NK-92 treated with Interleukin-12 subunit alpha and Interleukin-12 subunit beta, amount 100 ng/mL, for 24 hours (cell line): ENCODE measurements around the gene MYBL2.
A peak's percentile ranks its signal among the peaks of the same experiment; 100 is the strongest.

Source experiments
- DNase-seq: peaks from one replicate; lab custom pipeline; 2025; lab: John Stamatoyannopoulos, UW

MYBL2 gene

DNA sequence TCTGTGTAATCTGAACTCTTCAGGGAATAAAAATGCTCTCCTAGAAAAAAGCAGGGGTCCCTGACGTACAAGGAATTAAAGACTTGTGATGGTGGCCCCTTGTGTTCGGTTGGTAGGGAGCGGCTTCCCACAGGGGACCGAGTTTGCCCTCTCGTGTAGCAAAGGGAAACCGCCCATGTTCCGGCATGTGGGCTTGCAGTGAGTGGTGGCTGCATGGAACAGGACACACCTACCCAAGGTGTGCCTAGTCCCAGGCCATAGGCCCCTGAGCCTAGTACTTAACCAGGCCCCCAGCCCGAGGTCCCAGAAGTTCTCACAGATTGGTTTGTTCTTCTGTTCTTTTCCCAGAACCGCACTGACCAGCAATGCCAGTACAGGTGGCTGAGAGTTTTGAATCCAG, 15.5 kb downstream of the MYBL2 start:
- no peak for DNase-seq

- no peak for DNase-seq
Measured at GRCh38 chr20:43686820-43687219, 19.9 kb downstream of the MYBL2 start.

- no peak for DNase-seq
Measured at GRCh38 chr20:43689165-43689564, 22.3 kb downstream of the MYBL2 start.

- DNase-seq = no peak
Measured at GRCh38 chr20:43690943-43691598, 24.2 kb downstream of the MYBL2 start.

GRCh38 chr20:43691928-43692524, 25.1 kb downstream of the MYBL2 start:
- peak; percentile 23 for DNase-seq

- no peak for DNase-seq
Measured at GRCh38 chr20:43694763-43695162, 27.8 kb downstream of the MYBL2 start.

- no peak for DNase-seq
Measured at GRCh38 chr20:43695571-43695970, 28.7 kb downstream of the MYBL2 start.

GRCh38 chr20:43699941-43700565, 33.1 kb downstream of the MYBL2 start:
- peak; percentile 16 for DNase-seq

DNA sequence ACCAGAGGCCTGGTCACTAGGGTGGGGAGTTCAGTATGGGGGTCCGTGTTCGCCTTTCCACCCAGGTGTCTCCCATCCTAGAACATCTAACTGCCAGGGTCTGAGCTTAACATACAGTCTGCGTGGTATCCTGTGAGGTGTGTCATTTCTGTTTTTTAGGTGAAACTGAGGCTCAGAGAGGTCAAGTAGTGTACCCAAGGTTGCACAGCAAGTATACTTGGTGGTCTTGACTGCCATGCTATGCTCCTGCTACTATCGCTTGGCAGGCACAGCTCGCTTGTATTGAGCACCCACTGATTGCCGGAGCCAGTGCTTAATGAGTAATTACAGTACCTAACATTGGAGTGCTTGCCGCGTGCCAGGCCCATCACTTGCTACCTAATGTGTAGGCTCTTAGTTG, 33.7 kb downstream of the MYBL2 start:
- no peak for DNase-seq

DNA sequence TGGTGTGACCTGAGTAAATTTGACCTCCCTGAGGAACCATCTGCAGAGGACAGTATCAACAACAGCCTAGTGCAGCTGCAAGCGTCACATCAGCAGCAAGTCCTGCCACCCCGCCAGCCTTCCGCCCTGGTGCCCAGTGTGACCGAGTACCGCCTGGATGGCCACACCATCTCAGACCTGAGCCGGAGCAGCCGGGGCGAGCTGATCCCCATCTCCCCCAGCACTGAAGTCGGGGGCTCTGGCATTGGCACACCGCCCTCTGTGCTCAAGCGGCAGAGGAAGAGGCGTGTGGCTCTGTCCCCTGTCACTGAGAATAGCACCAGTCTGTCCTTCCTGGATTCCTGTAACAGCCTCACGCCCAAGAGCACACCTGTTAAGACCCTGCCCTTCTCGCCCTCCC, 35.6 kb downstream of the MYBL2 start:
- DNase-seq = no peak

DNA sequence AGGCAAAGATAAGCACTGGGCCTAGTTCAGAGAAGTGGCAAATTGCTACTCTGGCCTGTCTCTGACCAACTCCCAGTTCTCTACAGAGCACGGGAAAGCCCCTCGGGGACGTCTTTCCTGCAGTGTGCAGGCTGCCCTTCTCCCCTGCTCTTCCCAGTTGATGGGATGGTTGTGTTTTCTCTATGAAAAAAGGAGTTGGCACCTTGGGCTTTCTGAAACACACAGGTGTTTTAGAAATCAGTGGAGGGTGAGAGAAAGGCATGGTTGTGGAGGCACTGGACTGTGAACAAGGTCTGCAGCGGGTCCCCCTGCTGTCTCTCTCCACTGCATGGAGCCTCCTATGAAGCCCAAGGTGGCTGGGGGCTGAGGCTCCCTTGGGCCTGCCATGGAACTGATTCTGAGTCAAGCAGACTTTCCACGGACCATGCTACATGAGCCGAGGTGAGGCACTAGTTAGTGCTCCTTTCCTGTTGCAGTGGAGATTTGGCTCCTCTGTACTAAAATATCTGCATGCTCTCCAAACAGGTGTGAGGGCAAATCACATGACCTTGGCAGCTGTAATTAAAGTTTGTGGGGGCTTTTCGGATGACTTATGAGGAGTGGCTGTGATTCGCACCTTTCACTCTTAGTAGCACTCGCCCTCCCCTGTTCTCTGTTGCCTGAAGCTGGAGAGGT, 43.6 kb downstream of the MYBL2 start:
- no peak for DNase-seq

- DNase-seq = no peak
Measured at GRCh38 chr20:43711098-43711654, 44.3 kb downstream of the MYBL2 start.

DNA sequence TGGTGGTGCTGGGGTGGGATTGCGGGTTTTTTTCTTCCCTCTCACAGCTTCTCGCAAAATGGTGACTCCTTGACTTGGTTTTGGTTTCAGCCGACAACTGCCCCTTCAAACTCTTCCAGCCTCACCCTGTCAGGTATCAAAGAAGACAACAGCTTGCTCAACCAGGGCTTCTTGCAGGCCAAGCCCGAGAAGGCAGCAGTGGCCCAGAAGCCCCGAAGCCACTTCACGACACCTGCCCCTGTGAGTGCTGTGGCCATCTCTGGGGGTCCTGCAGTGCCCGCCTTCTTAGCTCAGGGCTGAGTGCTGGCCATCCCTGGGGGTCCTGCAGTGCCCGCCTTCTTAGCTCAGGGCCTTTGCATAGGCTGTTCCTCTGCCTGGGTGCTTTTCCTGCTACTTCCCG, 48.1 kb downstream of the MYBL2 start:
- no peak for DNase-seq

DNA sequence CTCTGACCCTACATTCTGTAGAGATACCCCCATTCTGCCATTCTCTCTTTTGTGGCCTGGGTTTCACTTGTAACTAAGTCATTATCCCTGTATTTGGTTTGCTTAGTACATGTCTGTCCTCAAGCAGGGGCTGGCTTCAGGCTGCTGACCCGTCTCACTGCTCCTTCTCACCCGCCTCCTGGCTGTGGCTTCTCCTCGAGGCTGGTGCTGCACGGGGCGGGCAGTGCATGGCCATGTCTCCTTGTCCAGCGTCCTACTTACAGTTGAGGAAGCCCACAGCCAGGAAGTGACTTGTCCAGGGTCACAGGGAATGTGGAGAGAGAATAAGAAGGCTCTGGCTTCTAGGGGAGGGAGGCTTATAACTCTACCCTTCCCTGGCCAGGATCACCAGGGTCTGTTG, 48.6 kb downstream of the MYBL2 start:
- DNase-seq = no peak

- no peak for DNase-seq
Measured at GRCh38 chr20:43716123-43716522, 49.2 kb downstream of the MYBL2 start.

DNA sequence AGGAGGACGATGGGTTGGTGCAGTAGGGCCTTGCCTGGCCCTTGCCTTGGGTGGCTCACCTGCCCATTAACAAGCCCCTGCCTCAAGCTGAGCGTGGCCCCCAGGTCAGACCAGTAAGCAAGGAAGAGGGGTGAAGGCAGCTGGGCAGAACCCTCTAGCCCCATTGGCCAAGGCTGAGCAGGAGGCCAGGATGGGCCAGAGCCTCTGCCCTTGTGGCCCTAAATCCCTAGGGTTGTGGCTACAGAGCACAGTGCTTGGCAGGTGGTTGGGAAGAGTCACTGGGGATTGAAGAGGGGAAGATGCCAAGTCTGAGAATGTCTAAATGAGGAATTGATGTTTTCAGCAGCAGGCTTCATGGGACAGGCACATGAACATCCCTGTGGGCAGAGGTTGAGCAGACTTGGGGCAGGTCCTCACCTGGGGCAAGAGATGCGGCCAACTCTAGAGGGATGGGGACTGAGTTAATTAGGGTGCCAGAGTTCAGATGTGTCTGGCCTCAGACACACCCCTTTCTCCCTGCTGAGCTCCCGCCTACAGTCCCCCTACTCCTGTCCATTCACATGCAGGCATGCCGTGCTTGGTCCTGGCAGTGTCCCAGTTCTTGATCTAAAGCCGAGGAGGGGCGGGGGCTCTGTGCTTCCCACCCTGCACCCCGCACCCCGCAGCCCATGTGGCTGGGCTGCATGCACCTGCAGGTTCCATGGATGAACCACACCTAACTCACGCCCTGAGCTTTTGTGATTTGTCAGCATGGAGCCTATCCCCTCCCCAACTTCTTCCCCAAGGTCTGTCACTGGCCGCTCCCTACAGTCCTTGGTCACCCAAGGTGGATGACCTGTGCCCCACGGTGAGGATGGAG, 50.1 kb downstream of the MYBL2 start:
- DNase-seq = no peak

- no peak for DNase-seq
Measured at GRCh38 chr20:43717616-43717995, 50.7 kb downstream of the MYBL2 start.

DNA sequence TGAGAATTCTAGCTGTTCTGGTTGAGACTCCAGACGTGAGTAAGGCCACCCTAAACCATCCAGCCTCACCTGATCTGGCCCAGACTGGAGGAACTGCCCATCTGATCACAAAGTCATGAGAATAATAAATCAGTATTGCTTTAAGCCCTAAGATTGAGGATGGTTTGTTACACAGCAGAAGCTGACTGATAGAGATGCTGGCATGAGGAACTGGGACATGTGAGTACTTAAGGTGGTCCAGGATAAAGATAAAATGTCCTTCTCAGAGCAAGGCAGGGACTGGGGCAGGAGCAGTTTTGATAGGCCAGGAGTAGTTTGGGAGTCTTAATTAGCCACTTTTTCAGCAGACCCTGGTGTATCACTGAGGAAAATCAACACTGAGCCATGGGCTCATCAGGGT, 53.1 kb downstream of the MYBL2 start:
- no peak for DNase-seq

GRCh38 chr20:43721097-43721428, 54.1 kb downstream of the MYBL2 start:
- DNase-seq = no peak

DNA sequence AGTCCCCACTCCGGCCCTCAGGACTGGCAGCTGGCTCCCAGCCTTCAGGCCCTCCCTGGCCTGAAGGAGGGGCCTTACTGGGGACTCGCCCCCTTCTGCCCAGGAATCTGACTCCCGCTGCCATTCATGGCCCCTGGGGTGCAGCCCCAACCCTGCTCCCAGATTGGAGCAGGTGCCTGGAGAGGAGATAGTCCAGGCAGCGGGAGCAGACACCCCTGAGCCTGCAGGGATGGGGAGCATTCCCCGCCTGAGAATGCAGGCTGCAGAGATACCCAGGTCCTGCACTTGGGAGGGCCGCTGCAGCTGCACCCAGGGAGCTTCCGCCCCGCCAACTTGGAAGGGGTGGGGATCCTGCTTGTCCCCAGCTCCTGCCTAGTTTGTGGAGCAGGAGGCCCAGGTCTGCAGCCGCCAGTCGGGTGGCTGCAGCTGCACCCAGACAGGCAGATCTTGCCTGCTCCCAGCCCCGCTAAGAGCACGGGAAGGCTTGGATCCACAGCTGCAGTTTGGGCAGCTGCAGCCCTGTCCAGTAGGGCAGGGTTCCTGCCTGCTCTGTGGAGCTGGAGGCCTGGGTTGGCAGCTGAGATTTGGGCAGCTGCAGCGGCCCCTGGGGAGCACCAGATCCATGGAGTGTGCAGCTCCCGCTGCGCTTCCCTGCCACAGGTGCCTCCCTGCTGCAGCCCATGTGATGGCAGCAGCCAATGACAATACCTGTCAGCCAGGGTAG, 54.7 kb downstream of the MYBL2 start:
- DNase-seq = no peak

GRCh38 chr20:43722153-43722505, 55.2 kb downstream of the MYBL2 start:
- DNase-seq = no peak
